Measurements from ENCODE around the gene CYB5D1.

- TF ChIP-seq POLR2AphosphoS5 (IDR thresholded peaks at IDR 0.05; ENCODE audit: low read depth, low read length), result no peak
- TF ChIP-seq POLR2A (IDR thresholded peaks at IDR 0.05; ENCODE audit: low read depth, low read length), result no peak
- TF ChIP-seq POU2F2 (IDR thresholded peaks at IDR 0.05; ENCODE audit: low read depth, low read length), result no peak
- TF ChIP-seq TAF1 (IDR thresholded peaks at IDR 0.05; ENCODE audit: low read depth, low read length), result no peak
- no peak for TF ChIP-seq SPI1 (IDR thresholded peaks at IDR 0.05; ENCODE audit: low read depth, low read length)
- TF ChIP-seq PAX5 (IDR thresholded peaks at IDR 0.05; ENCODE audit: insufficient read depth, low read length, severe bottlenecking), result no peak
Observed at GRCh38 chr17:7814969-7815368, 42.8 kb upstream of the CYB5D1 start.

Data from GM12891 (cell line).